Thyroid gland (tissue), 4 donors: ENCODE data around the gene ETAA1. TPM values are rescaled to one million over a fixed set of nuclear protein-coding genes. Genes with fewer than 3 reads are reported as not detected.

Source experiments
- DNase-seq, 2 donors: peaks; one replicate each; pipeline ENCODE4 v3.0.0-alpha.2; 2019
- H3K27ac ChIP-seq, 3 donors: fragments of 200-600 bp; sonication (generic); 1 replicate in 2 of 3; 2 replicates in 1 of 3; pipeline ENCODE4 v1.5.1; 2016 to 2019; ENCODE audit warnings: mild to moderate bottlenecking in 1 of 3, moderate library complexity in 1 of 3
- H3K27me3 ChIP-seq: fragments of 200-600 bp; sonication (generic); one replicate; pipeline ENCODE4 v1.5.1; 2019
- H3K36me3 ChIP-seq, 2 donors: fragments of 200-600 bp; sonication (generic); one replicate each; pipeline ENCODE4 v1.5.1; 2016 to 2019
- H3K4me1 ChIP-seq, 2 donors: fragments of 200-600 bp; sonication (generic); one replicate each; pipeline ENCODE4 v1.5.1; 2017 to 2019
- H3K4me3 ChIP-seq, 3 donors: fragments of 200-600 bp; sonication (generic); replicated peaks in 1 of 3; 1 replicate in 2 of 3; 2 replicates in 1 of 3; pipeline ENCODE4 v1.5.1; 2016; ENCODE audit warnings: mild to moderate bottlenecking in 1 of 3
- H3K9me3 ChIP-seq: fragments of 200-600 bp; sonication (generic); one replicate; pipeline ENCODE4 v1.5.1; 2017
- CTCF ChIP-seq, 6 experiments: fragments of 200-600 bp in 3 of 6; fragments of 450-650 bp in 3 of 6; sonication (generic) in 3 of 6; IDR thresholded peaks; one replicate each; pipeline ENCODE4 v1.5.1; 2016 to 2019; ENCODE audit warnings: antibody characterized with exemption in 6 of 6, mild to moderate bottlenecking in 2 of 6, inconsistent platforms in 1 of 6, moderate library complexity in 1 of 6
- POLR2A ChIP-seq, 2 donors: fragments of 450-650 bp; IDR thresholded peaks; one replicate each; pipeline ENCODE4 v1.6.1; 2017; ENCODE audit warnings: antibody characterized with exemption in 2 of 2, mild to moderate bottlenecking in 2 of 2, moderate library complexity in 1 of 2
- WGBS, 2 donors: methylation state at CpG; one replicate each; pipeline ENCODE4 v1.1.5; 2017; 5-methylcytosine and 5-hydroxymethylcytosine counted together
- intact Hi-C: fragments of 100-400 bp; cut with DNase I; formaldehyde crosslinking; loops from one replicate; pipeline ENCODE4 v1.15.1; 2023
- total RNA-seq, 4 donors: library from RNA; depleted of rRNA; stranded (reverse); fragments of >200 nt; gene quantifications; one replicate each; pipeline ENCODE4 v1.2.3, GENCODE V29; 2016

Gene ETAA1
- 10 to 100 TPM; 23.4 to 34.4 (median 25.9) TPM for total RNA-seq

- intact Hi-C loops, result no loop called here
- no peaks in the 10 kb centered on the region for H3K36me3 ChIP-seq
- H3K4me1 ChIP-seq, result peaks cover 6 to 8% of the 10 kb centered on the region in 2 donors
- peak; percentile 92 to 94 for DNase-seq
- 1% methylated on average over 36 to 52 of the region's 61 CpGs for WGBS, 2 donors
- TF ChIP-seq POLR2A (IDR thresholded peaks at IDR 0.05) (peak; percentile 58 to 90), CTCF (IDR thresholded peaks at IDR 0.05) (no peak)
- H3K9me3 ChIP-seq, result no peaks in the 10 kb centered on the region
- no peaks in the 10 kb centered on the region for H3K27me3 ChIP-seq
- peak within 1 kb of the TSS; percentile 88 to 100 (median 94) for H3K4me3 ChIP-seq
- H3K27ac ChIP-seq, result peak within 1 kb of the TSS; percentile 83 to 93 (median 93)
These were observed at the start of gene ETAA1 for GRCh38 chr2:67397143-67397986. Gene ETAA1, plus strand, starts transcription at chr2:67397333. Its CDS starts 116 bp downstream, at chr2:67397449.

- TF ChIP-seq POLR2A (IDR thresholded peaks at IDR 0.05) (no peak), CTCF (IDR thresholded peaks at IDR 0.05) (no peak)
- H3K27me3 ChIP-seq, result no peaks in the 10 kb centered on the region
- no peaks in the 10 kb centered on the region for H3K4me1 ChIP-seq
- intact Hi-C loops, result no loop called here
- H3K27ac ChIP-seq, result no peak overlapping the region
- no peak for DNase-seq
- H3K9me3 ChIP-seq, result no peaks in the 10 kb centered on the region
- no peaks in the 10 kb centered on the region for H3K36me3 ChIP-seq
- H3K4me3 ChIP-seq, result no peak overlapping the region
These were observed 30.2 kb upstream of the ETAA1 start for GRCh38 chr2:67366832-67367412.

GRCh38 chr2:67374481-67374880 is 22.7 kb upstream of the ETAA1 start:
- Histone ChIP-seq H3K4me3 (no peak overlapping the region), H3K27ac (no peak overlapping the region), H3K36me3 (no peaks in the 10 kb centered on the region), H3K9me3 (no peaks in the 10 kb centered on the region), H3K27me3 (no peaks in the 10 kb centered on the region), H3K4me1 (no peaks in the 10 kb centered on the region)
- WGBS, 2 donors, result 54 to 60% methylated on average over 2 of the region's 2 CpGs
- DNase-seq, result no peak
- TF ChIP-seq POLR2A (IDR thresholded peaks at IDR 0.05), result no peak
- no peak for TF ChIP-seq CTCF (IDR thresholded peaks at IDR 0.05)
- intact Hi-C loops, result no loop called here

- DNase-seq, result no peak
- Histone ChIP-seq H3K4me3 (no peak overlapping the region), H3K4me1 (no peaks in the 10 kb centered on the region), H3K9me3 (no peaks in the 10 kb centered on the region), H3K27me3 (no peaks in the 10 kb centered on the region), H3K27ac (no peak overlapping the region), H3K36me3 (no peaks in the 10 kb centered on the region)
- TF ChIP-seq CTCF (IDR thresholded peaks at IDR 0.05), result no peak
- no peak for TF ChIP-seq POLR2A (IDR thresholded peaks at IDR 0.05)
- intact Hi-C loops, result no loop called here
- 51 to 65% methylated on average over 1 of the region's 1 CpG for WGBS, 2 donors
These were observed 22.2 kb upstream of the ETAA1 start for GRCh38 chr2:67374949-67375348.

GRCh38 chr2:67378555-67378954 is 18.6 kb upstream of the ETAA1 start:
- H3K27me3 ChIP-seq, result no peaks in the 10 kb centered on the region
- intact Hi-C loops, result no loop called here
- no peak for TF ChIP-seq POLR2A (IDR thresholded peaks at IDR 0.05)
- no peak for TF ChIP-seq CTCF (IDR thresholded peaks at IDR 0.05)
- no peaks in the 10 kb centered on the region for H3K9me3 ChIP-seq
- no peak overlapping the region for H3K4me3 ChIP-seq
- no peak for DNase-seq
- no peaks in the 10 kb centered on the region for H3K36me3 ChIP-seq
- no peak overlapping the region for H3K27ac ChIP-seq
- no peaks in the 10 kb centered on the region for H3K4me1 ChIP-seq
- WGBS, 2 donors, result 92 to 93% methylated on average over 1 of the region's 1 CpG
